DMS79 treated with DMSO at 0.1 percent for 48 hours (cell line): ENCODE measurements around the gene ZMAT2.
A peak's percentile ranks its signal among the peaks of the same experiment; 100 is the strongest.
"Not testable (repeated sequence)": the region's sequence is repeated elsewhere in the genome, so short reads cannot be mapped to it uniquely, and the experiment has no call there.

Source experiments
- DNase-seq: peaks from one replicate; lab custom pipeline; 2025; lab: John Stamatoyannopoulos, UW

The ZMAT2 gene, protein sequence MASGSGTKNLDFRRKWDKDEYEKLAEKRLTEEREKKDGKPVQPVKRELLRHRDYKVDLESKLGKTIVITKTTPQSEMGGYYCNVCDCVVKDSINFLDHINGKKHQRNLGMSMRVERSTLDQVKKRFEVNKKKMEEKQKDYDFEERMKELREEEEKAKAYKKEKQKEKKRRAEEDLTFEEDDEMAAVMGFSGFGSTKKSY

DNA sequence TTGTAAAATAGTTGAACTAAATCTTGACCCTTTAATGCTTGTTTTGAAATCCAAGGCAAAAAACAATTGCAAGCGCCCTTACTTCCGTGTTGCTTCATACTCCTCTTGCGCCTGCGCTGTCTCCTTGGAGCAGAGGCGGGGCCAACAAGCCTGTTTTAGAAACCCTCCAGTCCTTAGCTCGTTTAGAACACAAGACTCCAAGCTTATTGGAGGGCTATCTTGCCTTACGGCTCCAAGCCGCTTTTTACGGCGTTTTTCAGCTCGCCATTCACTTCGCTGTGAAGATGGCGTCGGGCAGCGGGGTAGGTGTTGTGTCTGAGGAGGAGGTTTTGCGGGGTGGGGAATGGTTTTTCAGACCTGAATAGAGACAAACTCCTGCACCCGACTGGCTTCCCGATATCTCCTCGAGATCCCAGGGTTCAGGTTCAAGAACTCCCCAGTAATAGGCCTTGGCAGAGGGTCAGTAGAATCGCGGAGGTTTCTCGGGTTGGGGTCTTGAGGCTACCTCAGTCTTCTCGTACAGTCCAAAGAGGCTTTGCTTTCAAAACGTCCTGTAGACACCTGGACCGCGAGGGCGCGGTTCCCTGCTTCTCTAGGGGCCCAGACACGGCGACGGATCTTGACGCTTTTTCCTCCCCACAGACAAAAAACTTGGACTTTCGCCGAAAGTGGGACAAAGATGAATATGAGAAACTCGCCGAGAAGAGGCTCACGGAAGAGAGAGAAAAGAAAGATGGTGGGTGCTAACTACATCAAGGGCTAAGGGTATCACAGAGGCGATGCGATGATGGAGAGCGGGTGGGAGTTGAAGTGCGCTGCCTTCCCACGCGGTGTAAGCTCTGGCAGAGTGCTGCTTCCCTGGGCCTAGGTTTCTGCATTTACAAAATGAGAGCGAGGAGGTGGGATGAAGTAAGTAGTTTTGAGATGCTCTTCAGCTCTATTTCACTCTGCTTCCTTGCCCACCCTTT is at the start of gene ZMAT2:
ZMAT2 (plus strand) TSS at position 271 of the 968 bp plus-strand sequence; CDS start at position 285, 14 bp downstream.
- peak; percentile 80 for DNase-seq

DNA sequence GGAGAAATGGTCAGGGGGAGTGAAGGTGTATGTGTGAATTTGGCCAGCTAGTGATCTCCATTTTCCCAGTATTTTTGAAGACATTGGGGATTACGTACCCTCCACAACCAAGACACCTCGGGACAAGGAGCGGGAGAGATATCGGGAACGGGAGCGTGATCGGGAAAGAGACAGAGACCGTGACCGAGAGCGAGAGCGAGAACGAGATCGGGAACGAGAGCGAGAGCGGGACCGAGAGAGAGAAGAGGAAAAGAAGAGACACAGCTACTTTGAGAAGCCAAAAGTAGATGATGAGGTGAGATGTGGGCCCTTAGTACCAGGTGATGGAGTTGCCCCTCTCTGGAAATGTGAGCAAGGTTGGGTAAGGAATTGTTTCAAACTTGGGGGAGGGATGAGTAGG is 41.4 kb upstream of the ZMAT2 start:
- no peak for DNase-seq

DNA sequence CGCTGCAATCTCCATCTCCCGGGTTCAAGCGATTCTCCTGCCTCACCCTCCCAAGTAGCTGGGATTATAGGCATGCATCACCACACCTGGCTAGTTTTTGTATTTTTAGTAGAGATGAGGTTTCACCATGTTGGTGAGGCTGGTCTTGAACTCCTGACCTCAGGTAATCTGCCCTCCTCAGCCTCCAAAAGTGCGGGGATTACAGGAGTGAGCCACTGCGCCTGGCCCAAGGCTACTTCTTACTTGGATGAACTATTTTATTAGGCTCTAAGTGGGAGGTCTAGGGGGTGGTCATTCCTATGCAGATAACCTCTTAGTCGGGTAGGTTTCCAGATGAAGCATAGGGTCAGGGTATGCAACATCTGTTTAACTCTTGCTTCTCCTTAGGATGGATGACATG is 39.9 kb upstream of the ZMAT2 start:
- DNase-seq: not testable (repeated sequence)

DNA sequence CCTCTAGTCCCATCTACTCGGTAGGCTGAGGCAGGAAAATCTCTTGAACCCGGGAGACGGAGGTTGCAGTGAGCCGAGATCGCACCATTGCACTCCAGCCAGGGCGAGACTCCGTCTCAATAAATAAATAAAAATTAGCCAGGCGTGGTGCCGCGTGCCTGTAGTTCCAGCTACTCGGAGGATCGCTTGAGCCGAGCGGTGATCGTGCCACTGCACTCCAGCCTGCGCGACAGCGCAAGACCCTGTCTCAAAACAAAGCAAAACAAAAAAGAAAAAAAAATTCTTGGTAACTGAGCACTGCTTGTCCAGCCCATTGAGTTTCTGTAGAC is 36.3 kb upstream of the ZMAT2 start:
- DNase-seq: no peak

DNA sequence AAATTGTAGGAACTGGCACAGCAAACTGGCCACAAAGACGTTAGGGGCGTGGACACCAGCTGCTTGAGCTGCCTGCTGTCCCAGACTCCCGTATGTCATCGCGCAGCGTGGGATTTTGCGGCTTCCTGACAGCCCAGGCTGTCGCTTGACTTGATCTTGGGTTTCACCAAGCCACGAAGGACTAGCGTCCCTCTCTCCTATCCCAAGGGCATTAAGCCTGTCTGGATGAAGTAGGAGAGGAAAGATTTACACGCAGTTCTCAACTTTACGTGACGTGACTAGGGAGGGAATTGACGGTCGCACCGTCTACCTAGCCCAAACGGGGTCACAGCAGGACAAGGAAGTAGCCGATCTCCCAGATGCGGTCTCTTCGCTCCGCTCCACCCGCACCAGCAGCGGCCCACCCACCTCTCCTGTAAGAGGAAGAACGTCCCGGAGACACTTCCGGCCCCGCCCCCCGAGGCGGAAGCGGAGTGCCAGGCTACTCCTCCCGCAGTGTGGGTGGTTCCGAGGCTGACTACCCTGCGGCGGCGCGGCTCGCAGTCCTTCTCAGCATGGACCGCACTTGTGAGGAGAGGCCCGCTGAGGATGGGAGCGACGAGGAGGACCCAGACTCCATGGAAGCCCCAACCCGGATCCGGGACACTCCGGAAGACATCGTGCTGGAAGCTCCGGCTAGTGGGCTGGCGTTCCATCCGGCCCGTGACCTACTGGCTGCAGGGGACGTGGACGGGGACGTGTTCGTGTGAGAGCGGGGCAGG is 35.7 kb upstream of the ZMAT2 start, which contains the start of gene WDR55:
WDR55 (plus strand) TSS at position 546 of the 761 bp plus-strand sequence; CDS start at position 555, 9 bp downstream.
- peak; percentile 51 for DNase-seq

DNA sequence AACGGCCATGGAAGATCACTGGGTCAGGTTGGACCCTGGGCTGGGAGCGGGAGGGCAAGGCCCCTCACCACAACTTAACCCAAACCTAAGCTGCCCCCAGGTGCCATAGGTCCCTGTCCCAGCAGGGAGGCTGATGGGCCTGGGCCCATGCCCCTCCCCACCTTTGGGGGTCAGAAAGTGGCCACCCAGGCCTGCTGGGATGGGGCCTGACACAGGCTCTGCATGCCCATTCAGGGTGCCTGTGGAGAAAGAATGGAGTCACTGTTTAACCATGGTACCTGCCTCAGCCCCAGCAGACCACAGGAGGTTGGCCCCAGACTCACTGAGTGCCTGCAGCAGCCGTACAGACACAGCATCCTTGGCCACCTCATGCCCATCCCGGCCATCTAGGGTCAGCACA is 29.2 kb upstream of the ZMAT2 start:
- not testable (repeated sequence) for DNase-seq

DNA sequence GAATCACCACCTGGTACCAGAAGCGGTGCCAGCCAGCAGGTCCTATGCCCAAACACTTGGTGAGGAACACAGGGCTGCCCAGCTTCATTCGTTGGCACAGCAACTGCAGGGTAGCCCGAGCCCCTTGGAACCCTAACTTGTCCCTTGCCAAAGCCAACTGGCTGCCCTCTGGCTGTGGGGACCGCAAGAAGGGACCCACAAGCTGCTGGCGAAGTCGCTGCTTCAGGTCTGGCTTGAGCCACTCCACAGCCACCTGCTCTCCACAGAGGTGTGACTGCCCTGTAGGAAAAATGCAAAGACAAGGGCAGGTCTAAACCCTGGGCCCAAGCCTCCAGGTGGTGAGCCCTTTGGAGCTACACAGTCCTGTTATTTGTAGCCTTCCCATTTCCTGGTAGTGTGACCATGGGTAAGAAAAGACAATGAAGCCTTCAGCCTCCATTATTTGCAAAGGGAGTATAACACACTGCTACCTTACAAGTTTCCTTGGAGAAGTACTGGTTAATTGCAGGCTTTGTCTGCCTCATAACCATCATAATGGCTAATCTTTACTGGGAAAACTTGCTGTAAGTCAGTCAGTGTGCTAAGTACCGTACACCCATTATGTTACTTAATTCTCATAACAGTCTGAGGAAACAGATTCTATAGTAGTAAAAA is 28.6 kb upstream of the ZMAT2 start:
- no peak for DNase-seq

DNA sequence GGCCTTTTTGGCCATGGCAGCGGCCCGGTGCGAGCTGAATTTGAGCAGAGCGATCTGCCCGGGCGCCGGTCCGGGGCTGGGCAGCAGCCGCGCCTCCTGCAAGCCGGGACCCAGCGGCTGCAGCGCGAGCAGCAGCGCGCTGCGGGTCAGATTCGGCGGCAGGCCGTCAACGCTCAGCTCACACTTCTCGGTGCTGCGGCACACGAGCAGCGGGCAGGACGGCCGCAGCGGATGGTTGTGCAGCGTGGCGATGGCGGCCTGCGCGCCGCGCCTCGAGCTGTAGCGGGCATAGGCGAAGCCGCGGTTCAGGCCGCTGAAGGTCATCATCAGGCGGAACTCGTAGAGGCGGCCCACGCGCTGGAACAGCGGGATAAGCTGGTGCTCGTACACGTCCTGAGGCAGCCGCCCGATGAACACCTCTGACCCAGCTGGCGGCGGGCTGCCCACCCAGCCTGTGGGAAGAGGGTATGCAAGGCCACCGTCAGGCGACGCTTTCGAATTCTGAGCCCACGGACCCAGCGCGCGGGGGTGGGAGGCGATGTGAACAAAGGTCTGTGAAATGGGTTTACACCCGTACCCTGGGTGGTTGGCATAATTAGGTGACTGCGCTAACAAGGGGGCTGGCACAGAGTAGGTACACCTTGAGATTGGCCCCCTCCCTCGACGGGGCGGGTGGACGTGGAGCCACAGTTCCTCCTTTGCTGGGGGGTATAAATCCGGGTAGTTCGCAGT is 27.6 kb upstream of the ZMAT2 start:
- DNase-seq: no peak

DNA sequence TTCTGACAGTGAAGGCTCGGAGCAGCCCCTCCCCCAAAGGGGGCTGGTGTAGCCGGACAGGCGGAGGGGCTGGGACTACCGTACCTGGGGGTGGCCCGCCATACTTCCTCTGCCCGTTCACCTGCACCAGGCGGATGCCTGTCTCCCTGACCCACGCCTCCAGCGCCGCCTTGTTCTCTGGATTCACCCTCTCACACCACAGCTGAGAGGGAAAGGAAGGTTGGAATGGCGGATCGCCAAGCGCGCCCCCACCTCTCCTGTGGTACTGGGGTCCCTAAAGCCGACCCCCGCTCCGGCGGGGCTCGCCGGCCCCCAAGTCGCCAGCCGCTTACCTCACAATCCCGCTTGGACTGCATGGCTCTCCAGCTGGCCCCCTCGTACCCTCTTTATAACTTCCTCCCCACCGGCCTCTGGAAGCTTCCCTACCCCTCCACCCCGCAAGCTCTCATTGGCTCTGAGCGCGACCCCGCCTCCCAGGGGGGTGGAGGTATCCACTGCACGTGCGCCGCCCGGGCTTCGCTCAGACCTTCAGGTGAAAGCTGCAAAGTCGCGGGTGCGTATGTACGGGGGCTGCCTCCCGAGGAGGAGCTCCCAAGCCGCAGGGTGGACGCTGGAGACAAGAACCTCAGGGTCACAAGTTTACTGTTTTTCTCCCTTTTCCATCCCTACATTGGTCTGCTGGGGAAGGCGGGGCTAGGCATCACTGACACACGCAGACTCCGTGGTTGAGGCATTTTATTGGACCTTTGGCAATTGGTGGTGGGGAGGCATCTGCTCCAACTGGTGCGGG is 26.9 kb upstream of the ZMAT2 start, which contains the start of gene DND1:
DND1 (minus strand) TSS at position 390 of the 790 bp plus-strand sequence; CDS start at position 356, 34 bp downstream.
- DNase-seq: no peak

DNA sequence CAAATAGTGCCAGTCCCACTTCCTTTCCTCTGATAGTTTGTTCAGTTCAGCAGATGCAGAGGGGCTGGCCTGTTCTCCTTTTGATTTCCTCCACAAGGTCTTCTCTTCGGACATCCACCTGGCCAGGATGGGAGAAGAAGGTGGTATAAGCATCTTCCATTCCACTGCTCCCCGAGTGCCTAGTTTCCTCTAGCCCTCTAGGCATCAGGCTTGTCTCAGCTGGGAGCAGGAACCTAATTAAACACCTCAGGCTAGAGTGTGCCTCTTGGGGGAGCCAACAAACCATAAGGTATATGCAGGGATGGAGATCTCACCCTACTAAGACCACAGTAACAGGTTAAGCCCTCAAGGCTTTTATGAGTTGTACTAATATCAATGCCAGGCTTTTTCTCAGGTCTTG is 26.0 kb upstream of the ZMAT2 start:
- no peak for DNase-seq

DNA sequence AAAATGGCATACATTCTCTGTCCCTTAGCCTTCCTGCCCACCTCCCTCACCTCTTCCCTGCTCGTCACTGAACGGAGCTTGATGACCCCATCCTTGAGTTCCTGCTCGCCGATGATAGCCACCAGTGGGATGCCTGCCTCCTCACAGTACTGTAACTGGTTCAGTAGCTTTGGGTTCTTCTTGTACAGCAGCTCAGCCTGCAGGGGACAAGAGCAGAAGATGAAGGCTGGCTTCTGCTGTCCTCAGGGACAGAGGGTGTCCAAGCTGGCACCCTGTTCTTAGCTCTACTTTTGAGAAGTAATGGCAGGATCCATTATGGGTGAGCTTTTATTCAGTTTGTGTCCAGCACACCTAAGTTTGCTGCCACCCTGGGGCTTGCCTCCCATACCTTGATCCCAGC is 25.6 kb upstream of the ZMAT2 start:
- DNase-seq: no peak

DNA sequence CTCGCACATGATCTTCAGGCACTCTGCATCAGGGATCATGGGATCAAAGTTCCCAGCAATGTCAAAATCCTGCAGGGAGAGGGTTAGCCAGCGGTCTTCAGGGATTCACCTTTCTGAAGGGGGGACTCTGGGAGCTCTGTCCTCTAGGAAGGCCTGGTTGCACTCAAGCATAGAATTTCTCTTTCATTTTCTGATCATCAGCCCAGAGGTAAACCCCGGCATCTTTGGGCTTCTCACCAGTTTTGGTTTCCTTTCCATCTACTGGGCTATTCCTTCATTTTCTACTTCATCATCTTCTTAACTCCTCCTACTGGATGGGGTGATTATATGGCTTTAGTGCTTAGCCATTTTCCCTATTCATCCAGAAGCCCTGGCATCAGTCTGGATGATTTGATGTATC is 22.3 kb upstream of the ZMAT2 start:
- DNase-seq: no peak

DNA sequence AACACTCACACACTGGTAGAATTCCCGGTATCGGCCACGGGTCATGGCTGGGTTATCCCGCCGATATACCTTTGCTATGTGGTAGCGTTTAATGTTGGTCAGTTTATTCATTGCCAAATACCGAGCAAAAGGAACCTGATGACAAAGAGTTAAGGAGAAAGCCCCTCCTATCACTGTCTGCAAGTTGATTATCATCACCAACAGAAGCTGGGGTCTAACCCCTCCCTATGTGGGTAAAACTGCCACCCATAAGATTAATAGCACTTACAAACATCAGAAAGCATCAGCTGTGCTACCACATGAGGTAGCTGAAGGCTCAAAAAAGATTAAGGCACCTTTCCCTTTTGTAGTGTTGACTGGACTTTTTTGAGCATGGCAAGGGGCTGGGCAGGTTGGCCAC is 21.3 kb upstream of the ZMAT2 start:
- DNase-seq: no peak

DNA sequence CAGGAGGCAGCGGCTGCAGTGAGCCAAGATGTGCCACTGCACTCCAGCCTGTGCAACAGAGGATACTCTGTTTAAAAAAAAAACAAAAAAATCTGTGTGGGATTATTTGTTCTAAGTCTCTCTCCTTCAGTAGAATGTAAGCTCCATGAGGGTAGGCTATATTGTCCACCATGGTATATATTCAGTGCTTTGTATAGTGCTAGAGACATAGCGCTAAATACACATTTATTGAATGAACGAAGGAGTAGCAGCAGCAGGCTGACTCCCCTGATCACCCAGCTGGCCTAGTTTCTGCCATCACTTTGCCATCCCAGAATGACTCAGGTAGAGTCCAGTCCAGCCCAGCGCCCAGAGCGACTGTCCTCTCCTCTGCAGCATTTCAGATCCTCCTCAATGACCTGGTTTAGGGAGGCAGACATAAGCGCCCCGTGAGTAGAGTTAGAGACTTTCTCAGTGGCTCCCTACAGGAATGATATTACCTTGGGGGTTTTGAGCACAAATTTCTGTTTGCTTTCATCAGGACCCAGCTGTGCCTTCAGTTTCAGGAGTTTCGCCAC is 9.8 kb upstream of the ZMAT2 start:
- no peak for DNase-seq

DNA sequence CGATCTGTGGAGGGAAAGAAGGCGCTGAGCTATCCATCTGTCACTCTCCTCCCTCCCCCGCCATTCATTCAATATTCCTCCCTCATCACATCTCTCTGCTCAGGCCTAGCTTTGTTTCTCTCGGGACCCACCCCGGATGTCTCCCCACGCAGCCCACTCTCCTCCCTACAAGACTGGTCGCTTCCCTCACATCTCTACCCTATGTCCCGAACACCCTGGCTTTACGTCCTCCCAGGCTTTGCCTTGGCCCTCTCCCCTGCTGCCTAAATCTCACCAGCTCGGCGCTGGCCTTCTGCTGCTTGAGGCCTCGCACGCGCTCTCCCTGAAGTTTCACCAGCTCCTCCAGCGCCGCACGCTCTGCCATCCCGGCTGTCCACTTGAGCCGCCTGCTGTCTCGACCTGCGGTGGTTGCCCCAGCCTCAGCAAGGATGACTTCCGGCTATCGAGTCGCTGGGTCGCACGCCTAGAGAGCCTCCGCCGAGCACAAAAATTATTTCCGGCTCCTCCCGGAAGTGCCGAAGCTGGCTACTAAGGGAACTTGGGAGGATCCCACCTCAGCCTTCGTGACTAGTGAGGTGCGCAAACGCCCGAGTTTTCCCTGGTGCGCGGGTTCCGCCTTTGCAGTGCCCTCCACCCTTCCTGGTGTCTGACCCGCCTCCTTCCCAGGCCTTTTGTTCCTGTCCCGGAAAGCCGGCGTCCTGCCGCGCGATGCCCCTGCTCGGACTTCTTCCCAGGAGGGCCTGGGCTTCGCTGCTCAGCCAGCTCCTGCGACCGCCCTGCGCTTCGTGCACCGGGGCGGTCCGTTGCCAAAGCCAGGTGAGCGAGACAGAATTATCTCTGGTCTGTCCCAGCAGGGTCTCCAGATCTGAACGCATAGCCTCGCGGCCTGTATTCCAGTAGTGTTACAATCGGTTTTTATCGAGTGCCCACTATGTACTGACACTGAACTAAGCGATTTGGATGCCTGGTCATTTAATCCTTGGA is 9.0 kb upstream of the ZMAT2 start, which contains the start of the genes HARS1 and HARS2:
HARS1 (minus strand) TSS at position 430 of the 984 bp plus-strand sequence; CDS start at position 364, 66 bp downstream.
HARS2 (plus strand) TSS at position 515 of the 984 bp plus-strand sequence; CDS start at position 709, 194 bp downstream.
- DNase-seq: peak; percentile 64

DNA sequence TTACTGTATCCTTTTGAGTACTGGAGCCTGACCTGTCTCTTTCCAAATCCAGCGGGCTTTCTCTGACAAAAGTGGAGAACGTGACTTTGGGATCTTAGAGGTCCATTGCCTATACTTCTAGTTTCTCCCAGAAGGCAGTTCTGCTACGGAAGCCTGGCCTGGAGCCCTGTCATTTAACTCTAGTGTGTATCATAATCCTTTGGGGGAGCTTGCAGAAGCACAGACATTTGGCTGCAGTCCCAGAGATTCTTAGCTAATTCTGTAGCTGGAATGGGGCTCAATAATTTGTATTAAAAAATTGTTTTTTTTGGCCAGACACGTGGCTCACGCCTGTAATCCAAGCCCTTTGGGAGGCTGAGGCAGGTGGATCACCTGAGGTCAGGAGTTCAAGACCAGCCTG is 6.0 kb upstream of the ZMAT2 start:
- no peak for DNase-seq

DNA sequence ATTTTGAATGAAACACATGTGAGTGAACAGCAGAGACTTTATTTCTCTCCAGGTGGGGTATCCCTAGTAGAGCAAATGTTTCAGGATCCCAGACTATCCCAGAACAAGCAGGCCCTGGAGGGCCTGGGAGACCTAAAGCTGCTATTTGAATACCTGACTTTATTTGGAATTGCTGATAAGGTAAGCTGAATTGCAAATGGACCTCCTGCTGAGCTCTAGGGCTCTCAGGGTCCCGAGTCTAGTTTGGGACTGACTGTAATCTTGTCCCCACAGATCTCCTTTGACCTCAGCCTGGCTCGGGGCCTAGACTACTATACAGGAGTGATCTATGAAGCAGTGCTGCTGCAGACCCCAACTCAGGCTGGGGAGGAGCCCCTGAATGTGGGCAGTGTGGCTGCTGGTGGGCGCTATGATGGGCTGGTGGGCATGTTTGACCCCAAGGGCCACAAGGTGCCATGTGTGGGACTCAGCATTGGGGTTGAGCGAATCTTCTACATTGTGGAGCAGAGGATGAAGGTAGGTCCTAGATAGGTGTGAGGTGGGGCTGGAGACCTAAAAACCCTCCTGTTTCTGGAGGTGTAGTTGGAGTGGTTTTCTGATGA is 3.3 kb upstream of the ZMAT2 start:
- no peak for DNase-seq

DNA sequence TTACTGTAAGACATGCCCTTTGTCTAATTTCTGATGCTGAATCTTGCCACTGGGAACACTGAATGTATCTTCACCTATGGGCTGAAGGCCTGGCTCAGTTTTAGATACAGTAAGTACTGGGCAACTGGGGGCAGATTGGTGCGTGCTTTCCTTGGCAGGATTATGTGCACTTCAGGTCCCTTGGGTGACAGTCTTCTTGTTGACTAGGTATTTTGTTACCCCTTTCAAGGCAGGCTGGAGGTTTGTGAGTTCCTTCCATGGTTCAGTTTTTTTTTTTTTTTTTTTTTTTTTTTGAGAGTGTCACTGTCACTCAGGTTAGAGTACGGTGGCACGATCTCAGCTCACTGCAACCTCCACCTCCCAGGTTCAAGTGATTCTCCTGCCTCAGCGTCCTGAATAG is 7.6 kb downstream of the ZMAT2 start:
- no peak for DNase-seq
